Endothelial cell of umbilical vein (primary cell): ENCODE data around the gene TMEM94. TPM values are rescaled to one million over a fixed set of nuclear protein-coding genes. Genes with fewer than 3 reads are reported as not detected.

ENCODE experiments used
- BruUV-seq: library from RNA; stranded (reverse); fragments of 400-500 nt; replicated peaks from 2 replicates; lab custom pipeline; 2021; lab: Mats Ljungman, UMichigan
- CTCF ChIA-PET: fragments of 300-600, 350-600 bp; sonication (Branson Sonifier 250); formaldehyde crosslinking; loops from one replicate; lab custom pipeline; 2021; ENCODE audit warnings: antibody characterized with exemption, inconsistent platforms; lab: Charles Lee
- POLR2A ChIA-PET: fragments of 300-600, 350-600 bp; sonication (Branson Sonifier 250); formaldehyde crosslinking; loops from one replicate; lab custom pipeline; 2021; ENCODE audit warnings: antibody characterized with exemption, inconsistent platforms; lab: Charles Lee
- DNase-seq: peaks from one replicate; pipeline ENCODE4 v3.0.0-alpha.2; 2011; ENCODE audit warnings: low read depth, low spot score
- FAIRE-seq: peaks from 2 replicates; lab custom pipeline; 2011; peaks lifted over from hg19 to GRCh38; lab: Jason Lieb, UNC
- H2AFZ ChIP-seq: 2 replicates; pipeline ENCODE4 v1.6.0; 2012; ENCODE audit warnings: low read depth, low read length, control low read depth, inconsistent platforms
- H3K27ac ChIP-seq: 2 replicates; pipeline ENCODE4 v1.5.1; 2011; ENCODE audit warnings: low read depth, mild to moderate bottlenecking, control low read depth, low read length, moderate library complexity; ENCODE audit not compliant: insufficient read depth
- H3K27me3 ChIP-seq, 2 experiments: 2 replicates each; pipeline versions ENCODE4 v1.6.0 to v1.6.1; 2011; ENCODE audit warnings: low read length in 2 of 2, mixed read lengths in 1 of 2; ENCODE audit not compliant: control insufficient read depth in 2 of 2, insufficient read depth in 2 of 2
- H3K36me3 ChIP-seq, 2 experiments: 2 replicates in 1 of 2; 3 replicates in 1 of 2; pipeline ENCODE4 v1.5.1; 2011; ENCODE audit warnings: low read length in 2 of 2, mild to moderate bottlenecking in 1 of 2, moderate library complexity in 1 of 2; ENCODE audit not compliant: control insufficient read depth in 2 of 2, insufficient read depth in 2 of 2; ENCODE audit errors: extremely low read depth in 1 of 2
- H3K4me1 ChIP-seq: 3 replicates; pipeline ENCODE4 v1.5.1; 2011; ENCODE audit warnings: mild to moderate bottlenecking, low read length; ENCODE audit not compliant: control insufficient read depth, insufficient read depth; ENCODE audit errors: extremely low read depth
- H3K4me2 ChIP-seq: 2 replicates; pipeline ENCODE4 v1.6.1; 2011; ENCODE audit warnings: low read length, control low read depth, mixed read lengths; ENCODE audit not compliant: insufficient read depth
- H3K4me3 ChIP-seq, 3 experiments: fragments of 200-600 bp in 1 of 3; sonication (generic), shearing (Covaris generic) in 1 of 3; replicated peaks in 1 of 3; 2 replicates each; pipeline ENCODE4 v1.5.1; 2011 to 2016; ENCODE audit warnings: control low read depth in 3 of 3, low read length in 3 of 3, mild to moderate bottlenecking in 2 of 3, inconsistent platforms in 1 of 3, low read depth in 1 of 3, moderate library complexity in 1 of 3; ENCODE audit not compliant: insufficient read depth in 1 of 3
- H3K79me2 ChIP-seq: 2 replicates; pipeline ENCODE4 v1.6.0; 2012; ENCODE audit warnings: low read length, inconsistent platforms; ENCODE audit not compliant: control insufficient read depth, insufficient read depth
- H3K9ac ChIP-seq: replicated peaks from 2 replicates; pipeline ENCODE3; 2011; ENCODE audit warnings: low read length, control low read depth; ENCODE audit not compliant: insufficient read depth; ENCODE audit errors: extremely low read depth
- H3K9me1 ChIP-seq: replicated peaks from 3 replicates; pipeline ENCODE4 v1.6.0; 2011; ENCODE audit warnings: mild to moderate bottlenecking, low read length; ENCODE audit not compliant: control insufficient read depth, insufficient read depth; ENCODE audit errors: extremely low read depth
- H3K9me3 ChIP-seq: replicated peaks from 2 replicates; pipeline ENCODE4 v1.5.1; 2012; ENCODE audit warnings: low read length, inconsistent platforms; ENCODE audit not compliant: control insufficient read depth, insufficient read depth
- H4K20me1 ChIP-seq: replicated peaks from 2 replicates; pipeline ENCODE3; 2011; ENCODE audit warnings: mild to moderate bottlenecking, low read length; ENCODE audit not compliant: control insufficient read depth, insufficient read depth; ENCODE audit errors: extremely low read depth
- CTCF ChIP-seq, 2 donors: IDR thresholded peaks; 1 replicate in 1 of 2; 2 replicates in 1 of 2; pipeline ENCODE4 v1.5.1; 2011; ENCODE audit warnings: low read length in 2 of 2, mild to moderate bottlenecking in 2 of 2, moderate library complexity in 2 of 2, control low read depth in 1 of 2, inconsistent platforms in 1 of 2, low read depth in 1 of 2; ENCODE audit not compliant: insufficient read depth in 1 of 2; ENCODE audit errors: extremely low read depth in 1 of 2
- FOS ChIP-seq: IDR thresholded peaks from 2 replicates; pipeline ENCODE4 v1.6.1; 2011; ENCODE audit warnings: mild to moderate bottlenecking, low read length, moderate library complexity, borderline replicate concordance; ENCODE audit not compliant: insufficient read depth
- GATA2 ChIP-seq: IDR thresholded peaks from 2 replicates; pipeline ENCODE4 v1.7.0; 2011; ENCODE audit warnings: low read depth, mild to moderate bottlenecking, moderate library complexity, mixed read lengths, low read length; ENCODE audit not compliant: insufficient read length, insufficient read depth
- MAX ChIP-seq: IDR thresholded peaks from 2 replicates; pipeline ENCODE4 v1.6.1; 2011; ENCODE audit not compliant: insufficient read depth, insufficient read length
- MYC ChIP-seq: IDR thresholded peaks from one replicate; pipeline ENCODE4 v1.6.1; 2011; ENCODE audit warnings: mild to moderate bottlenecking, low read depth, low read length
- POLR2A ChIP-seq: IDR thresholded peaks from 2 replicates; pipeline ENCODE4 v1.6.1; 2012; ENCODE audit warnings: low read depth, mild to moderate bottlenecking, control low read depth, low read length
- POLR2AphosphoS5 ChIP-seq: IDR thresholded peaks from 2 replicates; pipeline ENCODE4 v1.6.1; 2012; ENCODE audit warnings: low read depth, mild to moderate bottlenecking, control low read depth, low read length, moderate library complexity; ENCODE audit not compliant: insufficient read depth
- dilution Hi-C: fragments of 300-500 bp; cut with MboI; formaldehyde crosslinking; loops from one replicate; pipeline ENCODE4 v1.15.0; 2019; ENCODE audit warnings: low sequenced_read_pairs; ENCODE audit not compliant: extremely low pct_ligation_motif_present
- intact Hi-C: fragments of 100-400 bp; cut with micrococcal nuclease; formaldehyde crosslinking; loops from one replicate; pipeline ENCODE4 v1.10.0; 2022
- polyA plus RNA-seq, 4 experiments: library from polyadenylated mRNA; depleted of rRNA in 3 of 4; stranded (reverse) in 3 of 4; unstranded in 1 of 4; fragments of >200 nt; gene quantifications; 2 replicates each; pipeline versions ENCODE4 v1.2.1 to v1.2.3, GENCODE V29; 2011 to 2012; ENCODE audit warnings: missing spikeins in 1 of 4
- total RNA-seq: library from RNA; stranded (reverse); gene quantifications from 2 replicates; pipeline ENCODE4 v1.2.3, GENCODE V29; 2021

Gene TMEM94
- total and polyA plus RNA-seq, 2 donors (not counting 3 experiments of a cell fraction or from before 2014, with no cell fraction given) = 69.2 to 75.9 TPM

- TF ChIP-seq MAX (no peak), POLR2A (no peak), GATA2 (no peak), FOS (no peak), POLR2AphosphoS5 (no peak), MYC (no peak), CTCF (IDR thresholded peaks at IDR 0.05; ENCODE audit: extremely low read depth in 1 of 2, insufficient read depth in 1 of 2, low read depth in 1 of 2, low read length in 2 of 2) (no peak)
- DNase-seq (no peak), FAIRE-seq (no peak)
- Histone ChIP-seq H2AFZ (peak overlapping the region; percentile 81), H3K9ac (peak overlapping the region; percentile 88), H3K4me3 (peak overlapping the region; percentile 60 to 87 (median 70)), H3K4me1 (peaks cover 13% of the 10 kb centered on the region), H3K27ac (peak overlapping the region; percentile 48), H3K9me3 (no peaks in the 10 kb centered on the region), H3K79me2 (peaks cover 9% of the 10 kb centered on the region), H3K27me3 (no peaks in the 10 kb centered on the region), H4K20me1 (no peaks in the 10 kb centered on the region), H3K4me2 (peak overlapping the region; percentile 90), H3K9me1 (no peaks in the 10 kb centered on the region), H3K36me3 (no peaks in the 10 kb centered on the region)
- intact Hi-C loops (loop anchor here (2.0 kb wide), 1 partner anchor 59 kb away; the partner anchor contains the start of gene CASKIN2), dilution Hi-C loops (no loop called here)
- ChIA-PET POLR2A (interaction anchor here (0.6 to 1.3 kb wide), 3 partner anchors 29 to 140 kb away, joined by 3 to 4 read pairs (median 4); partner anchors contain the start of gene GRB2), CTCF (interaction anchor here (0.7 to 1.4 kb wide), 10 partner anchors 9 to 145 kb away, joined by 3 to 5 read pairs (median 4); partner anchors contain the start of gene TSEN54)
- TSS peak; percentile 79 for BruUV-seq
Observed at GRCh38 chr17:75456039-75456416, 407 bp upstream of the TMEM94 start.
